Parathyroid adenoma (tissue), 2 donors: ENCODE measurements around the gene LARGE1.

Source experiments
- H2AFZ ChIP-seq: fragments of 300-600 bp; sonication (generic); one replicate; pipeline ENCODE4 v1.7.0; 2017; ENCODE audit warnings: antibody characterized with exemption, mild to moderate bottlenecking
- H3K27ac ChIP-seq: fragments of 300-600 bp; sonication (generic); one replicate; pipeline ENCODE4 v1.7.0; 2017
- H3K27me3 ChIP-seq: fragments of 300-600 bp; sonication (generic); one replicate; pipeline ENCODE4 v1.7.0; 2017; ENCODE audit warnings: low read length; ENCODE audit not compliant: control insufficient read depth, insufficient read depth
- H3K36me3 ChIP-seq: fragments of 300-600 bp; sonication (generic); one replicate; pipeline ENCODE4 v1.7.0; 2017; ENCODE audit warnings: low read length; ENCODE audit not compliant: control insufficient read depth, insufficient read depth
- H3K4me1 ChIP-seq: fragments of 300-600 bp; sonication (generic); one replicate; pipeline ENCODE4 v1.7.0; 2017; ENCODE audit warnings: control low read depth
- H3K4me2 ChIP-seq: fragments of 300-600 bp; sonication (generic); one replicate; pipeline ENCODE4 v1.7.0; 2017; ENCODE audit warnings: low read length
- H3K4me3 ChIP-seq: fragments of 300-600 bp; sonication (generic); one replicate; pipeline ENCODE4 v1.7.0; 2017; ENCODE audit warnings: low read depth, low read length
- H3K79me2 ChIP-seq: fragments of 300-600 bp; sonication (generic); one replicate; pipeline ENCODE4 v1.7.0; 2017; ENCODE audit warnings: control low read depth
- H3K9ac ChIP-seq: fragments of 300-600 bp; sonication (generic); one replicate; pipeline ENCODE4 v1.7.0; 2017; ENCODE audit warnings: mild to moderate bottlenecking
- H3K9me3 ChIP-seq: fragments of 300-600 bp; sonication (generic); one replicate; pipeline ENCODE4 v1.7.0; 2017; ENCODE audit warnings: low read length; ENCODE audit not compliant: control insufficient read depth
- CTCF ChIP-seq: fragments of 300-600 bp; sonication (generic); IDR thresholded peaks from one replicate; pipeline ENCODE4 v1.7.0; 2017; ENCODE audit warnings: antibody characterized with exemption, mild to moderate bottlenecking
- donor health status: primary hyperparathyroidism.

LARGE1 gene

GRCh38 chr22:33329398-33329797 is 590.9 kb downstream of the LARGE1 start:
- no peak overlapping the region for H3K27ac ChIP-seq
- TF ChIP-seq CTCF: no peak
- H2AFZ ChIP-seq: no peak overlapping the region

GRCh38 chr22:33328789-33329296 is 591.4 kb downstream of the LARGE1 start:
- Histone ChIP-seq H3K79me2 (no peaks in the 10 kb centered on the region), H3K4me2 (no peak overlapping the region), H3K9ac (no peak overlapping the region), H3K27ac (no peak overlapping the region), H2AFZ (no peak overlapping the region), H3K9me3 (no peaks in the 10 kb centered on the region), H3K4me1 (no peaks in the 10 kb centered on the region), H3K4me3 (no peak overlapping the region), H3K27me3 (no peaks in the 10 kb centered on the region), H3K36me3 (no peaks in the 10 kb centered on the region)
- TF ChIP-seq CTCF: no peak

More at GRCh38 chr22:33329398-33329797, 590.9 kb downstream of the LARGE1 start:
- Histone ChIP-seq H3K36me3 (no peaks in the 10 kb centered on the region), H3K27me3 (no peaks in the 10 kb centered on the region), H3K4me3 (no peak overlapping the region), H3K79me2 (no peaks in the 10 kb centered on the region), H3K9ac (no peak overlapping the region), H3K4me1 (no peaks in the 10 kb centered on the region), H3K4me2 (no peak overlapping the region), H3K9me3 (no peaks in the 10 kb centered on the region)

DNA sequence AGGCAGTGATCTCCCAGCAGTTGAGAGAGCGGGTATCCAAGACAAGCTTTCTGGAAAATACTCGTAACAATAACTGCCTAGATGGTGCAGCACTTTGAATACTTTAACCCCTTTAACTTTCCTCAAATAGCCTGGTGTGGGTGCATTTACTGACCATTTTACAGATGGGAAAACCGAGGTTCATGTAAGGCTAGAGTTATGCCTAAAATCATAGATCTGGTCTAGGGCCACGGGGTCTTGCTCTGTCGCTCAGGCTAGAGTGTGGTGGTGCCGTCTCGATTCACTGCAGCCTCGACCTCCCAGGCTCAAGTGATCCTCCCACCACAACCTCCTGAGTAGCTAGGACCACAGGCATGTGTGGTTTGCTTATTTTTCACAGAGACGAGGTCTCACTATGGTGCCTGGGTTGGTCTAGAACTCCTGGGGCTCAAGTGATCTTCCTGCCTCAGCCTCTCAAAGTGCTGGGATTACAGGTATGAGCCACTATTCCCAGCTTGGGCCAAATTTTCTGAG is 592.9 kb downstream of the LARGE1 start:
- H3K4me2 ChIP-seq: no peak overlapping the region
- H3K79me2 ChIP-seq: no peaks in the 10 kb centered on the region
- no peak overlapping the region for H3K4me3 ChIP-seq
- TF ChIP-seq CTCF: no peak
- H3K9ac ChIP-seq: no peak overlapping the region
- H3K9me3 ChIP-seq: no peaks in the 10 kb centered on the region
- H3K27me3 ChIP-seq: no peaks in the 10 kb centered on the region
- no peaks in the 10 kb centered on the region for H3K4me1 ChIP-seq
- no peak overlapping the region for H2AFZ ChIP-seq
- no peak overlapping the region for H3K27ac ChIP-seq
- no peaks in the 10 kb centered on the region for H3K36me3 ChIP-seq

GRCh38 chr22:33326540-33327295 is 593.6 kb downstream of the LARGE1 start:
- no peaks in the 10 kb centered on the region for H3K4me1 ChIP-seq
- H2AFZ ChIP-seq: no peak overlapping the region
- no peak for TF ChIP-seq CTCF
- no peak overlapping the region for H3K27ac ChIP-seq
- no peaks in the 10 kb centered on the region for H3K79me2 ChIP-seq
- H3K27me3 ChIP-seq: no peaks in the 10 kb centered on the region
- no peaks in the 10 kb centered on the region for H3K9me3 ChIP-seq
- H3K4me3 ChIP-seq: no peak overlapping the region
- no peak overlapping the region for H3K4me2 ChIP-seq
- H3K36me3 ChIP-seq: no peaks in the 10 kb centered on the region
- H3K9ac ChIP-seq: no peak overlapping the region
